ENCODE results near the gene SIPA1L3. TPM values are rescaled to one million over a fixed set of nuclear protein-coding genes. Genes with fewer than 3 reads are reported as not detected.

Gene SIPA1L3
- total RNA-seq, 1 donor from 2014 or later: 29.6 TPM

DNA sequence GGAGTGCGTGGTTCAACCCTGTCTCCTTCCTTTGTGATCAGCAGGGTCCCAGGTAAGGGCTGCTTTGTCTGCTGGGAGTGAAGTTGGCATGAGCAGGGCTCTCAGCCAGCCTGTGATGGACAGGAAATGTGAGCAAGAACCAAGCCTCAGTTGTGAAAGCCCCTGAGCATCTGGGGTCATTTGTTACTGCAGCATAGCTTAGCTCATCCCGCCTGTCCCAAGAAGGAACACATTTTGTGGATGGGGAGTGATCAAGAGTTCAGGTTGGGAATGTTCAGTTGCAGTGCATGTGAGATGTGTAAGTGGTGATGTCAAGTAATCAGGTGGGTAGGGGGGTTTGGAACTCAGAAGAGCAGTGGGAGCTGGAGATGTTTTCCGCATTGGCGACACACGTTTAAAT is 164.6 kb downstream of the SIPA1L3 start:
- H3K27me3 Mint-ChIP-seq (ENCODE audit: unreplicated experiment): peaks cover 15% of the 10 kb centered on the region
- H3K9me3 Mint-ChIP-seq (ENCODE audit: unreplicated experiment): no peaks in the 10 kb centered on the region
- H3K4me1 Mint-ChIP-seq (ENCODE audit: unreplicated experiment): no peaks in the 10 kb centered on the region
- H3K27ac Mint-ChIP-seq (ENCODE audit: unreplicated experiment): no peak overlapping the region
- no peak for DNase-seq (ENCODE audit: low spot score)
- H3K4me3 Mint-ChIP-seq (ENCODE audit: unreplicated experiment): no peak overlapping the region
- H3K36me3 Mint-ChIP-seq (ENCODE audit: low read depth, unreplicated experiment): peaks cover 12% of the 10 kb centered on the region
- TF ChIP-seq, protein P1, sequence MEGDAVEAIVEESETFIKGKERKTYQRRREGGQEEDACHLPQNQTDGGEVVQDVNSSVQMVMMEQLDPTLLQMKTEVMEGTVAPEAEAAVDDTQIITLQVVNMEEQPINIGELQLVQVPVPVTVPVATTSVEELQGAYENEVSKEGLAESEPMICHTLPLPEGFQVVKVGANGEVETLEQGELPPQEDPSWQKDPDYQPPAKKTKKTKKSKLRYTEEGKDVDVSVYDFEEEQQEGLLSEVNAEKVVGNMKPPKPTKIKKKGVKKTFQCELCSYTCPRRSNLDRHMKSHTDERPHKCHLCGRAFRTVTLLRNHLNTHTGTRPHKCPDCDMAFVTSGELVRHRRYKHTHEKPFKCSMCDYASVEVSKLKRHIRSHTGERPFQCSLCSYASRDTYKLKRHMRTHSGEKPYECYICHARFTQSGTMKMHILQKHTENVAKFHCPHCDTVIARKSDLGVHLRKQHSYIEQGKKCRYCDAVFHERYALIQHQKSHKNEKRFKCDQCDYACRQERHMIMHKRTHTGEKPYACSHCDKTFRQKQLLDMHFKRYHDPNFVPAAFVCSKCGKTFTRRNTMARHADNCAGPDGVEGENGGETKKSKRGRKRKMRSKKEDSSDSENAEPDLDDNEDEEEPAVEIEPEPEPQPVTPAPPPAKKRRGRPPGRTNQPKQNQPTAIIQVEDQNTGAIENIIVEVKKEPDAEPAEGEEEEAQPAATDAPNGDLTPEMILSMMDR (IDR thresholded peaks at IDR 0.05; ENCODE audit: unreplicated experiment): no peak

DNA sequence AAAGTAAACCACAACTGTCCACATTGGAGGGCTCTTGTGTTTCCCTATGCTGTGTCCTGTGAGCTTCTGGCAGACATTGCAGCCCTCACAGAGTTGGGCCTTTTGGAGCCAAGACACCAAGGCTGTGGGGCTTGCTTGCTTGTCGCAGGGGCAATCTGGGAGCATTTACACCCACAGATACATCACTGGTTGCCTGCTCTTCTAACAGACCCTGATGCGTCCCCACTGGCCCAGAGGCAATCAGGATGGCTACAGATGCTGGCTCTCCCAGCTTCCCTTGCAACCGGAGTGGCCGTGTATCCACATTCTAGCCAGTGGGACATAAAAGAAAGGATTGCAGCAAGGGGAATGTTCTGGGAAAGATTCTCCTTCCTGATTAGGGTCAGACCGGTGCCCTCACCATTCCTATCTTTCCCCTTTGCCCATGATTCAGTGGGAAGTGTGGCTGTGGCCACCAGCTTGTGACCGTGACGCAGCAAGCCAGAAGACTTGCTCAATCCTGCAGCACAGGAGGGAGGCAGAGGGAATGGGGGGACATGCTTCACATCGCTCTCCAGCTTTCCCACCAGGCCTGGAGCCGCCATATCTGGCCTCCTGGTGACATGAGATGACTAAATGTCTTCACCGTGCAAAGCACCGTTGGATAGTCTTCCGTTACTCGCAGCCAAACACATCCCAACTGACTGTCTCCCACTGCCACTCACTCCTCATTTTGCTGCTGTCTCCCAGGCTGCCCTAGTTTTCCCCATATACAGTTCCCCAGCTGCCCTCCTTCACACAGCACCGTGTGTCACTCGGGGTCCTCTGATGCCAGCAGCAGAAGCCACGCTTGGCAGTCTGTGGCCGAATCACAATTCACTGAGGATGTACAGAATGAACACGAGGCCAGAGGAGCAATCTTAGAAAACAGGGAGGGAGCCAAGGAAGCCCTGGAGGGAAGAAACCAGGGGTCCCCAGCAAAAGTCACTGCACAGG is 166.1 kb downstream of the SIPA1L3 start:
- no peak overlapping the region for H3K27ac Mint-ChIP-seq (ENCODE audit: unreplicated experiment)
- no peak for DNase-seq (ENCODE audit: low spot score)

DNA sequence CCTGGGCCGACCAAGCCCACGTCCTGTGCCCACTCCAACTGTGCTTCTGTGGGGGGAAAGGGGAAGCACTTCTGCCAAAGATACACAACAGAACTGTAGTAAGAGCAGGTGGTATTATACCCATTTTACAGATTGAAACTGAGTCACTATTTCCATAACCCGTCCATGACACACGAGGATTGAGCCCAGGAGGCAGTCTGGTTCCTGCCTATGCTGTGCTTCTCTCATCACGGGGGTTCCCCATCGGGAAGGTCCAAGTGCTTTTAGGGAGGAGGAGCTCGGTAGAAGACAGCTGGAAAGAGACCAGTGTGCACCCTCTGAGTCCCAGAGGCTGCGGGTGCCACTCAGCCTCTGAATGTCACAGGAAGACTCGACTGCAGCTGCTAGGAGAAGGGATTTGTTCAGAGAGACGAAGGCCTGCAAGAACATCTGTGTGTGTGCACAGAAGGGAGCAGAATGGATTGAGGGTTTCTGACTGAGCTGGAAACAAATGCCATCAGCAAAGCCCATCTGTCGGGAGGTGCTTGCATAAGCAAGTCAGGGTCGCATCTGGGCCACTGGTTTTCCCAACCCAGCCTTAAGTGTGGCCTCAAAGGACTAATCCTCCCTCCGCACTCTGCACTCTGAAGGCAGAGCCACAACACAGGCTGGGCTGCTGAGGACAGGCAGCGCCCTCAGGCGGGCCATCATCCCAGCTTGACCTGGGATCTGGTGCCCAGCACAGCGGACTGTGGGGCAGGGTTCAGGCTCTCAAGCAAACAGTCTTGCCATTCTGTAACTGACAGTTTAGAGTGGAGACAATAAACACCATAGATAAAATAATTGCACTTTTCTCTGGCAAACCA is 167.1 kb downstream of the SIPA1L3 start:
- Mint-ChIP-seq H3K4me3 (ENCODE audit: unreplicated experiment) (no peak overlapping the region), H3K9me3 (ENCODE audit: unreplicated experiment) (no peaks in the 10 kb centered on the region), H3K4me1 (ENCODE audit: unreplicated experiment) (peaks cover 5% of the 10 kb centered on the region), H3K36me3 (ENCODE audit: low read depth, unreplicated experiment) (peaks cover 17% of the 10 kb centered on the region), H3K27ac (ENCODE audit: unreplicated experiment) (no peak overlapping the region), H3K27me3 (ENCODE audit: unreplicated experiment) (peaks cover 18% of the 10 kb centered on the region)
- TF ChIP-seq, protein P1 (IDR thresholded peaks at IDR 0.05; ENCODE audit: unreplicated experiment): no peak
- DNase-seq (ENCODE audit: low spot score): peak; percentile 28

More for the DNA sequence above, 166.1 kb downstream of the SIPA1L3 start:
- Mint-ChIP-seq H3K4me3 (ENCODE audit: unreplicated experiment) (no peak overlapping the region), H3K9me3 (ENCODE audit: unreplicated experiment) (no peaks in the 10 kb centered on the region), H3K4me1 (ENCODE audit: unreplicated experiment) (no peaks in the 10 kb centered on the region), H3K27me3 (ENCODE audit: unreplicated experiment) (peaks cover 15% of the 10 kb centered on the region), H3K36me3 (ENCODE audit: low read depth, unreplicated experiment) (peaks cover 12% of the 10 kb centered on the region)
- TF ChIP-seq, protein P1 (IDR thresholded peaks at IDR 0.05; ENCODE audit: unreplicated experiment): no peak

DNA sequence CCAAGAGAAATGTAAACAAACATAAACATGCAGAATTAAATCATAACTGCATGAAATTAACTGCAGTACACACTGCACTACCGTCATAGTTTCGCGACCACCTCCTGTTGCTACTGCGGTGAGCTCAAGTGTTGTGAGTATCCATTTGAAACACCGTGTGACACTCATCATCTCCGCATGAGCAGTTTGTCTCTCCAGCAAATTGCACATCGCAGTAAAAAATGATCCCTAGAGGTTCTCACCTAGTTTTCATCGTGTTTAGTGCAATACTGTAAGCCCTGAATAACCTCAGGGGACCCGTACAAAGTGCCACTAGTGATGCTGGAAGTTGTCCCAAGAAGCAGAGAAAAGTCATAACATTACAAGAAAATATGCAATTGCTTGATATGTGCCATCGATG is 169.3 kb downstream of the SIPA1L3 start:
- H3K36me3 Mint-ChIP-seq (ENCODE audit: low read depth, unreplicated experiment): peaks cover 18% of the 10 kb centered on the region
- DNase-seq (ENCODE audit: low spot score): no peak
- peaks cover 16% of the 10 kb centered on the region for H3K27me3 Mint-ChIP-seq (ENCODE audit: unreplicated experiment)
- H3K27ac Mint-ChIP-seq (ENCODE audit: unreplicated experiment): no peak overlapping the region
- TF ChIP-seq, protein P1 (IDR thresholded peaks at IDR 0.05; ENCODE audit: unreplicated experiment): no peak
- H3K4me3 Mint-ChIP-seq (ENCODE audit: unreplicated experiment): no peak overlapping the region
- H3K9me3 Mint-ChIP-seq (ENCODE audit: unreplicated experiment): no peaks in the 10 kb centered on the region
- peaks cover 22% of the 10 kb centered on the region for H3K4me1 Mint-ChIP-seq (ENCODE audit: unreplicated experiment)

All from endothelial cell (in vitro differentiated cells).